IMR-90 (cell line): ENCODE data around the gene CNNM3. TPM values are rescaled to one million over a fixed set of nuclear protein-coding genes. Genes with fewer than 3 reads are reported as not detected.

ENCODE experiments used
- ATAC-seq: fragments of 200-7000 bp; cut with Tn5 transposase; 2 replicates; pipeline ENCODE4 v1.9.1; 2020; ENCODE audit warnings: low read depth, mild to moderate bottlenecking, moderate library complexity
- BruUV-seq: library from RNA; stranded (reverse); fragments of 400-500 nt; replicated peaks from 2 replicates; lab custom pipeline; 2021; lab: Mats Ljungman, UMichigan
- CTCF ChIA-PET: fragments of 300-600 bp; formaldehyde crosslinking; extraction: SDS; loops from one replicate; lab custom pipeline; 2021; ENCODE audit warnings: antibody characterized with exemption; lab: Yijun Ruan, JAX
- POLR2A ChIA-PET: fragments of 300-600 bp; sonication (Branson Sonifier 250); formaldehyde crosslinking; loops from one replicate; lab custom pipeline; 2022; ENCODE audit warnings: antibody characterized with exemption; ENCODE audit not compliant: unreplicated experiment; lab: Charles Lee
- DNase-seq: peaks from one replicate; pipeline ENCODE4 v3.0.0; 2013
- H2AFZ ChIP-seq: replicated peaks from 2 replicates; pipeline ENCODE3; 2013; ENCODE audit warnings: low read length, mild to moderate bottlenecking; ENCODE audit not compliant: poor library complexity
- H2AK5ac ChIP-seq: 2 replicates; pipeline ENCODE4 v1.6.1; 2013; ENCODE audit warnings: low read depth, low read length, inconsistent platforms
- H2AK9ac ChIP-seq: replicated peaks from 2 replicates; pipeline ENCODE3; 2013; ENCODE audit warnings: mild to moderate bottlenecking, low read depth, low read length, moderate library complexity; ENCODE audit not compliant: poor library complexity
- H2BK120ac ChIP-seq: 2 replicates; pipeline ENCODE4 v1.6.1; 2013; ENCODE audit warnings: low read depth, low read length, inconsistent platforms
- H2BK15ac ChIP-seq: 3 replicates; pipeline ENCODE4 v1.6.1; 2013; ENCODE audit warnings: low read depth, low read length, inconsistent platforms
- H2BK20ac ChIP-seq: 2 replicates; pipeline ENCODE4 v1.6.1; 2013; ENCODE audit warnings: low read depth, mild to moderate bottlenecking, inconsistent platforms, low read length, moderate library complexity
- H2BK5ac ChIP-seq: 2 replicates; pipeline ENCODE4 v1.6.1; 2013; ENCODE audit warnings: mild to moderate bottlenecking, low read depth, low read length, inconsistent platforms; ENCODE audit not compliant: poor library complexity, severe bottlenecking
- H3K14ac ChIP-seq: replicated peaks from 2 replicates; pipeline ENCODE4 v1.6.1; 2013; ENCODE audit warnings: low read depth, low read length, inconsistent platforms
- H3K18ac ChIP-seq: 2 replicates; pipeline ENCODE4 v1.6.1; 2013; ENCODE audit warnings: low read depth, low read length, control low read depth
- H3K23ac ChIP-seq: 2 replicates; pipeline ENCODE4 v1.6.1; 2013; ENCODE audit warnings: low read depth, low read length, inconsistent platforms
- H3K27ac ChIP-seq: 2 replicates; pipeline ENCODE4 v1.5.1; 2013; ENCODE audit warnings: mild to moderate bottlenecking, control low read depth, low read length; ENCODE audit not compliant: insufficient read depth
- H3K27me3 ChIP-seq: 2 replicates; pipeline ENCODE4 v1.6.1; 2013; ENCODE audit warnings: low read length; ENCODE audit not compliant: control insufficient read depth, insufficient read depth
- H3K36me3 ChIP-seq: 2 replicates; pipeline ENCODE4 v1.6.1; 2013; ENCODE audit warnings: low read length, mixed read lengths; ENCODE audit not compliant: control insufficient read depth, insufficient read depth
- H3K4ac ChIP-seq: 2 replicates; pipeline ENCODE4 v1.6.1; 2013; ENCODE audit warnings: low read depth, low read length, inconsistent platforms
- H3K4me1 ChIP-seq: 2 replicates; pipeline ENCODE4 v1.6.1; 2013; ENCODE audit warnings: low read length, mixed read lengths; ENCODE audit not compliant: control insufficient read depth, insufficient read depth
- H3K4me2 ChIP-seq: 2 replicates; pipeline ENCODE4 v1.6.1; 2013; ENCODE audit warnings: low read depth, mild to moderate bottlenecking, control low read depth, low read length, moderate library complexity
- H3K4me3 ChIP-seq: 2 replicates; pipeline ENCODE4 v1.5.1; 2013; ENCODE audit warnings: low read depth, mild to moderate bottlenecking, control low read depth, low read length, moderate library complexity; ENCODE audit not compliant: insufficient read depth
- H3K56ac ChIP-seq: 2 replicates; pipeline ENCODE4 v1.6.1; 2013; ENCODE audit warnings: low read length, inconsistent platforms; ENCODE audit not compliant: insufficient read depth; ENCODE audit errors: extremely low read depth
- H3K79me1 ChIP-seq, 2 experiments: 2 replicates each; pipeline ENCODE4 v1.6.1; 2013; ENCODE audit warnings: low read length in 2 of 2, inconsistent platforms in 1 of 2, low read depth in 1 of 2
- H3K9ac ChIP-seq: 2 replicates; pipeline ENCODE4 v1.6.1; 2013; ENCODE audit warnings: low read depth, low read length, control low read depth
- H3K9me1 ChIP-seq: 2 replicates; pipeline ENCODE4 v1.6.1; 2013; ENCODE audit warnings: low read length, inconsistent platforms; ENCODE audit not compliant: insufficient read depth
- H3K9me3 ChIP-seq: 2 replicates; pipeline ENCODE4 v1.6.1; 2013; ENCODE audit warnings: low read length; ENCODE audit not compliant: control insufficient read depth, insufficient read depth
- H4K20me1 ChIP-seq: 2 replicates; pipeline ENCODE4 v1.6.1; 2013; ENCODE audit warnings: low read length, inconsistent platforms; ENCODE audit not compliant: insufficient read depth
- H4K5ac ChIP-seq: 2 replicates; pipeline ENCODE4 v1.6.1; 2013; ENCODE audit warnings: mild to moderate bottlenecking, low read depth, low read length, control low read depth
- H4K8ac ChIP-seq, 2 experiments: 2 replicates each; pipeline ENCODE4 v1.6.1; 2013; ENCODE audit warnings: low read depth in 2 of 2, low read length in 2 of 2, control low read depth in 1 of 2, inconsistent platforms in 1 of 2
- H4K91ac ChIP-seq: 2 replicates; pipeline ENCODE4 v1.6.1; 2013; ENCODE audit warnings: low read depth, low read length, inconsistent platforms; ENCODE audit not compliant: insufficient read depth
- BHLHE40 ChIP-seq: fragments of 150-350 bp; IDR thresholded peaks from 2 replicates; pipeline ENCODE4 v1.6.1; 2016; ENCODE audit warnings: mild to moderate bottlenecking, low read depth, low read length
- CEBPB ChIP-seq: IDR thresholded peaks from 2 replicates; pipeline ENCODE4 v1.6.1; 2012; ENCODE audit warnings: low read depth, low read length, improper control_type of control experiment
- FOS ChIP-seq: fragments of 150-350 bp; IDR thresholded peaks from 2 replicates; pipeline ENCODE4 v1.6.1; 2016; ENCODE audit warnings: low read depth, low read length
- MAZ ChIP-seq: IDR thresholded peaks from 2 replicates; pipeline ENCODE4 v1.6.1; 2012; ENCODE audit warnings: low read depth, mild to moderate bottlenecking, low read length, improper control_type of control experiment, moderate library complexity, borderline replicate concordance
- MXI1 ChIP-seq: IDR thresholded peaks from 2 replicates; pipeline ENCODE4 v1.6.1; 2012; ENCODE audit warnings: low read depth, mild to moderate bottlenecking, low read length, moderate library complexity, borderline replicate concordance
- RFX5 ChIP-seq: IDR thresholded peaks from 2 replicates; pipeline ENCODE4 v1.8.0; 2012; ENCODE audit warnings: low read depth, mild to moderate bottlenecking, low read length, moderate library complexity
- SMC3 ChIP-seq: fragments of 150-350 bp; IDR thresholded peaks from 2 replicates; pipeline ENCODE4 v1.6.1; 2016; ENCODE audit warnings: low read depth, mild to moderate bottlenecking, antibody characterized with exemption, low read length, moderate library complexity
- WGBS, 2 experiments: methylation state at CpG; one replicate each; pipeline versions ENCODE4 v1.1.5 to v1.1.7; 2013; ENCODE audit warnings: missing lambda C conversion rate in 2 of 2; ENCODE audit not compliant: insufficient read length in 1 of 2; ENCODE audit errors: extremely low coverage in 2 of 2; 5-methylcytosine and 5-hydroxymethylcytosine counted together
- dilution Hi-C: fragments of 300-500 bp; cut with HindIII; formaldehyde crosslinking; loops from one replicate; pipeline ENCODE4 v1.14.3; 2018; ENCODE audit warnings: low sequenced_read_pairs; ENCODE audit not compliant: unreplicated experiment
- in situ Hi-C: fragments of 300-500 bp; cut with MboI; formaldehyde crosslinking; loops from 3 replicates; pipeline ENCODE4 v1.14.3; 2019; ENCODE audit warnings: low sequenced_read_pairs, inconsistent platforms, mixed read lengths
- intact Hi-C: fragments of 100-400 bp; cut with micrococcal nuclease; formaldehyde crosslinking; loops from 2 replicates; pipeline ENCODE4 v1.10.0; 2022
- polyA plus RNA-seq, 3 experiments: library from polyadenylated mRNA; depleted of rRNA; stranded (reverse); fragments of >200 nt; gene quantifications; 2 replicates each; pipeline ENCODE4 v1.2.3, GENCODE V29; 2012; ENCODE audit warnings: low replicate concordance in 1 of 3
- total RNA-seq: library from RNA; depleted of rRNA; stranded (reverse); fragments of >200 nt; gene quantifications from 2 replicates; pipeline ENCODE4 v1.2.3, GENCODE V29; 2012
- TF ChIP-seq, protein P1 (sequence below): conservative IDR thresholded peaks from 2 replicates; pipeline ENCODE4 v1.5.1; 2012; ENCODE audit warnings: mild to moderate bottlenecking, low read depth, low read length, improper control_type of control experiment

CNNM3 gene
- total and polyA plus RNA-seq, 2 of the 4 experiments (the other 2 are of a cell fraction), result 2.3 to 6.1 TPM

- BruUV-seq, result no TSS peak
- H2BK15ac ChIP-seq, result no peak overlapping the region
- H3K18ac ChIP-seq, result no peak overlapping the region
- ChIA-PET POLR2A (no interaction called here), CTCF (interaction anchor here (1.3 kb wide), 1 partner anchor 20 kb away, joined by 4 read pairs; the partner anchor contains the start of gene ANKRD39)
- H3K56ac ChIP-seq, result no peak overlapping the region
- no peak overlapping the region for H4K5ac ChIP-seq
- no peaks in the 10 kb centered on the region for H3K9me3 ChIP-seq
- intact Hi-C loops (no loop called here), in situ Hi-C loops (no loop called here), dilution Hi-C loops (no loop called here)
- no peak overlapping the region for H3K4me3 ChIP-seq
- H2AFZ ChIP-seq, result no peak overlapping the region
- H2BK120ac ChIP-seq, result no peak overlapping the region
- H4K20me1 ChIP-seq, result no peaks in the 10 kb centered on the region
- 73% methylated on average over 3 of the region's 15 CpGs; no CpG with 5 or more reads in 1 of the 2 experiments for WGBS, 2 experiments
- TF ChIP-seq FOS (no peak), MXI1 (no peak), SMC3 (no peak), RFX5 (no peak), BHLHE40 (no peak), CEBPB (no peak), MAZ (no peak)
- TF ChIP-seq, protein P1, sequence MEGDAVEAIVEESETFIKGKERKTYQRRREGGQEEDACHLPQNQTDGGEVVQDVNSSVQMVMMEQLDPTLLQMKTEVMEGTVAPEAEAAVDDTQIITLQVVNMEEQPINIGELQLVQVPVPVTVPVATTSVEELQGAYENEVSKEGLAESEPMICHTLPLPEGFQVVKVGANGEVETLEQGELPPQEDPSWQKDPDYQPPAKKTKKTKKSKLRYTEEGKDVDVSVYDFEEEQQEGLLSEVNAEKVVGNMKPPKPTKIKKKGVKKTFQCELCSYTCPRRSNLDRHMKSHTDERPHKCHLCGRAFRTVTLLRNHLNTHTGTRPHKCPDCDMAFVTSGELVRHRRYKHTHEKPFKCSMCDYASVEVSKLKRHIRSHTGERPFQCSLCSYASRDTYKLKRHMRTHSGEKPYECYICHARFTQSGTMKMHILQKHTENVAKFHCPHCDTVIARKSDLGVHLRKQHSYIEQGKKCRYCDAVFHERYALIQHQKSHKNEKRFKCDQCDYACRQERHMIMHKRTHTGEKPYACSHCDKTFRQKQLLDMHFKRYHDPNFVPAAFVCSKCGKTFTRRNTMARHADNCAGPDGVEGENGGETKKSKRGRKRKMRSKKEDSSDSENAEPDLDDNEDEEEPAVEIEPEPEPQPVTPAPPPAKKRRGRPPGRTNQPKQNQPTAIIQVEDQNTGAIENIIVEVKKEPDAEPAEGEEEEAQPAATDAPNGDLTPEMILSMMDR, result no peak
- peaks cover 9% of the 10 kb centered on the region for H3K4me1 ChIP-seq
- H4K8ac ChIP-seq, result no peak overlapping the region
- no peak overlapping the region for H3K27ac ChIP-seq
- no peak overlapping the region for H4K91ac ChIP-seq
- H2BK20ac ChIP-seq, result no peak overlapping the region
- no peak overlapping the region for H3K4me2 ChIP-seq
- no peak overlapping the region for H2AK9ac ChIP-seq
- H3K79me1 ChIP-seq, result no peaks in the 10 kb centered on the region
- H3K14ac ChIP-seq, result no peak overlapping the region
- H3K27me3 ChIP-seq, result peaks cover 15% of the 10 kb centered on the region; the same call in 1 of the 2 replicates
- ATAC-seq (no peak), DNase-seq (no peak)
- no peak overlapping the region for H3K9ac ChIP-seq
- no peak overlapping the region for H3K23ac ChIP-seq
- no peak overlapping the region for H2AK5ac ChIP-seq
- H2BK5ac ChIP-seq, result no peak overlapping the region
- no peak overlapping the region for H3K4ac ChIP-seq
- no peaks in the 10 kb centered on the region for H3K36me3 ChIP-seq
- no peaks in the 10 kb centered on the region; the same call in 1 of the 2 replicates for H3K9me1 ChIP-seq
Measured at GRCh38 chr2:96877631-96878092, 61.6 kb downstream of the CNNM3 start.
